ENCODE data around the gene PABPC5. TPM values are rescaled to one million over a fixed set of nuclear protein-coding genes. Genes with fewer than 3 reads are reported as not detected.

Gene PABPC5
- total RNA-seq, result not detected

GRCh38 chrX:91434351-91435168 is at the start of gene PABPC5:
TSS of gene PABPC5 (plus strand) at chrX:91434839. CDS start at chrX:91435578, 739 bp downstream.
- no peaks in the 10 kb centered on the region for H3K36me3 Mint-ChIP-seq
- peaks cover 15% of the 10 kb centered on the region for H3K27me3 Mint-ChIP-seq
- no peaks in the 10 kb centered on the region for H3K9me3 Mint-ChIP-seq
- no peak for DNase-seq
- no peak within 1 kb of the TSS for H3K27ac Mint-ChIP-seq
- H3K4me3 Mint-ChIP-seq, result no peak within 1 kb of the TSS
- no peaks in the 10 kb centered on the region for H3K4me1 Mint-ChIP-seq

DNA sequence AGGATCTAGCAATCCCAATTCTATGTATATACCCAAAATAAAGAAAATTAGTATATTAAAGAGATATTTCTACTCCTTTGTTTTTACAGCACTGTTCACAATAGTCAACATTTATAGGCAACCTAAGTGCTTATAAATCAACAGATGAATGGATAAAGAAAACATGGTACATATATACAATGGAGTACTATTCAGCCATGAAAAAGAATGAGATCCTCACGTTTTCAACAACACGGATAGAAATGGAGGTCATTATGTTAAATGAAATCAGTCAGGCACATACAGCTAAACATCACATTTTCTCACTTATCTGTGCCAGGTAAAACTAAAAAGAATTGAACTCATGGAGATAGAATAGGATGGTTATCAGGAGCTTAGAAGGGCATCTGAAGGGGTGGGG is 45.6 kb upstream of the PABPC5 start:
- Mint-ChIP-seq H3K4me3 (no peak overlapping the region), H3K36me3 (no peaks in the 10 kb centered on the region), H3K27me3 (no peaks in the 10 kb centered on the region), H3K9me3 (peaks cover 2% of the 10 kb centered on the region), H3K27ac (no peak overlapping the region), H3K4me1 (no peaks in the 10 kb centered on the region)
- no peak for DNase-seq

DNA sequence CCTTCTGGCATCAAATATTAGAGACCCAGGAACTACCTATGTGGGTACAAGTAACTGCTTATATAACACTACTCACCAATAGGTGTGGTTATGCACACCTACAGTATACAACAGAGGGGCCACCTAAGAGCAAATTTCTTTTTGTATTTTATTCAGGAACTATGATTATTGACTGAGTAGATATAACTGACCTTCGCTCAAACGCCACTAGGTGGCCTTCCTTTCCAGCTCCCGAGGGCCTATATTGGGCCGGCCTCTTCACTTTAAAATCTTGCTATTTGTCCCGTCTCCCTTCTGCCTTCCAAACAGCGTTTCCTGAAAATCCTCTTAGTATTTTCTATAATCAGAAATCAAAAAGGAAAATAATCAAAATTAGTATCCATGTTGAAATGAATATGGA is 19.9 kb upstream of the PABPC5 start:
- H3K4me3 Mint-ChIP-seq, result no peak overlapping the region

GRCh38 chrX:91435395-91435794 is 756 bp downstream of the PABPC5 start:
- DNase-seq, result no peak
- H3K9me3 Mint-ChIP-seq, result no peaks in the 10 kb centered on the region
- H3K36me3 Mint-ChIP-seq, result no peaks in the 10 kb centered on the region
- H3K4me3 Mint-ChIP-seq, result no peak overlapping the region
- peaks cover 15% of the 10 kb centered on the region for H3K27me3 Mint-ChIP-seq
- H3K4me1 Mint-ChIP-seq, result no peaks in the 10 kb centered on the region
- no peak overlapping the region for H3K27ac Mint-ChIP-seq

More for the DNA sequence above, 19.9 kb upstream of the PABPC5 start:
- DNase-seq, result no peak
- H3K27me3 Mint-ChIP-seq, result no peaks in the 10 kb centered on the region
- H3K36me3 Mint-ChIP-seq, result no peaks in the 10 kb centered on the region
- H3K9me3 Mint-ChIP-seq, result no peaks in the 10 kb centered on the region
- H3K4me1 Mint-ChIP-seq, result no peaks in the 10 kb centered on the region
- H3K27ac Mint-ChIP-seq, result no peak overlapping the region
